Vagina (tissue), 2 donors: Measurements from ENCODE around the gene AHR. TPM values are rescaled to one million over a fixed set of nuclear protein-coding genes. Genes with fewer than 3 reads are reported as not detected.

Experiments
- DNase-seq, 2 donors: peaks; one replicate each; pipeline ENCODE4 v3.0.0-alpha.2; 2017; ENCODE audit errors: extremely low spot score in 2 of 2
- H3K27ac ChIP-seq: fragments of 200-600 bp; sonication (generic); one replicate; pipeline ENCODE4 v1.5.1; 2019
- H3K27me3 ChIP-seq: fragments of 200-600 bp; sonication (generic); one replicate; pipeline ENCODE4 v1.5.1; 2019
- H3K36me3 ChIP-seq, 2 donors: fragments of 200-600 bp; sonication (generic); one replicate each; pipeline ENCODE4 v1.5.1; 2017 to 2019
- H3K4me1 ChIP-seq: fragments of 200-600 bp; sonication (generic); one replicate; pipeline ENCODE4 v1.5.1; 2019
- H3K4me3 ChIP-seq, 2 donors: fragments of 200-600 bp; sonication (generic); 1 replicate in 1 of 2; 2 replicates in 1 of 2; pipeline ENCODE4 v1.5.1; 2016 to 2019
- H3K9me3 ChIP-seq: fragments of 200-600 bp; sonication (generic); one replicate; pipeline ENCODE4 v1.5.1; 2019
- POLR2A ChIP-seq, 2 donors: fragments of 450-650 bp; IDR thresholded peaks; one replicate each; pipeline ENCODE4 v1.6.1; 2017; ENCODE audit warnings: antibody characterized with exemption in 2 of 2, mild to moderate bottlenecking in 2 of 2, moderate library complexity in 2 of 2
- POLR2AphosphoS5 ChIP-seq, 2 donors: sonication (generic); formaldehyde crosslinking; IDR thresholded peaks; one replicate each; pipeline ENCODE4 v1.9.0; 2017; ENCODE audit warnings: antibody characterized with exemption in 2 of 2, mild to moderate bottlenecking in 2 of 2, low read depth in 1 of 2; ENCODE audit not compliant: insufficient read depth in 1 of 2
- intact Hi-C: fragments of 100-400 bp; cut with DNase I; formaldehyde crosslinking; loops from one replicate; pipeline ENCODE4 v1.15.1; 2023
- total RNA-seq: library from RNA; depleted of rRNA; stranded (reverse); fragments of >200 nt; gene quantifications from one replicate; pipeline ENCODE4 v1.2.3, GENCODE V29; 2016
- TF ChIP-seq, protein P1 (sequence below), 3 experiments: fragments of 450-650 bp in 2 of 3; fragments of 200-600 bp in 1 of 3; sonication (generic) in 1 of 3; IDR thresholded peaks; one replicate each; pipeline ENCODE4 v1.5.1; 2017 to 2019; ENCODE audit warnings: antibody characterized with exemption in 3 of 3, mild to moderate bottlenecking in 2 of 3, moderate library complexity in 2 of 3

Gene AHR
- total RNA-seq, 1 donor from 2014 or later: 122 TPM

DNA sequence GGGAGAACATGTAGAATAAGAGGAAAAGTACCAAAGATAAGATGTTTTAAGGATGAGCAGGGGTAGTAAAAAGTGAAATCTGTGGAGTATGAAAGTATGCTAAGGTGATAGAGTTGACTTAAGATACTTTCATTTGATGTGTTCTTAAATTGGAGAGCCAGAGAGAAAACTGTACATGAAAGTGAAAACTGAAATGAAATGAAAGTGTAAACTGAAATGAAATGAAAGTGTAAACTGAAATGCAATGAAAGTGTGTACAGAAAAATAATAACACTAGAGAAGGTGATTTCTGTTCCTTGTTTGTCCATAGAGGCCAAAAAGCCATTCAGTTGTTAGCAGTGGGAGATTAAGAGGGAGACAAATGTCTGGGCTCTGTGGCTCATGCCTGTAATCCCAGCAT is 17.5 kb downstream of the AHR start:
- peak overlapping the region; percentile 66 for H3K27ac ChIP-seq
- intact Hi-C loops: no loop called here
- no peak overlapping the region for H3K4me3 ChIP-seq
- peaks cover 60% of the 10 kb centered on the region for H3K4me1 ChIP-seq
- TF ChIP-seq, protein P1, sequence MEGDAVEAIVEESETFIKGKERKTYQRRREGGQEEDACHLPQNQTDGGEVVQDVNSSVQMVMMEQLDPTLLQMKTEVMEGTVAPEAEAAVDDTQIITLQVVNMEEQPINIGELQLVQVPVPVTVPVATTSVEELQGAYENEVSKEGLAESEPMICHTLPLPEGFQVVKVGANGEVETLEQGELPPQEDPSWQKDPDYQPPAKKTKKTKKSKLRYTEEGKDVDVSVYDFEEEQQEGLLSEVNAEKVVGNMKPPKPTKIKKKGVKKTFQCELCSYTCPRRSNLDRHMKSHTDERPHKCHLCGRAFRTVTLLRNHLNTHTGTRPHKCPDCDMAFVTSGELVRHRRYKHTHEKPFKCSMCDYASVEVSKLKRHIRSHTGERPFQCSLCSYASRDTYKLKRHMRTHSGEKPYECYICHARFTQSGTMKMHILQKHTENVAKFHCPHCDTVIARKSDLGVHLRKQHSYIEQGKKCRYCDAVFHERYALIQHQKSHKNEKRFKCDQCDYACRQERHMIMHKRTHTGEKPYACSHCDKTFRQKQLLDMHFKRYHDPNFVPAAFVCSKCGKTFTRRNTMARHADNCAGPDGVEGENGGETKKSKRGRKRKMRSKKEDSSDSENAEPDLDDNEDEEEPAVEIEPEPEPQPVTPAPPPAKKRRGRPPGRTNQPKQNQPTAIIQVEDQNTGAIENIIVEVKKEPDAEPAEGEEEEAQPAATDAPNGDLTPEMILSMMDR (IDR thresholded peaks at IDR 0.05): no peak
- no peak for TF ChIP-seq POLR2A (IDR thresholded peaks at IDR 0.05)
- TF ChIP-seq POLR2AphosphoS5 (IDR thresholded peaks at IDR 0.05; ENCODE audit: insufficient read depth in 1 of 2, low read depth in 1 of 2): no peak
- peaks cover 0 to 9% of the 10 kb centered on the region in 2 donors for H3K36me3 ChIP-seq
- H3K9me3 ChIP-seq: no peaks in the 10 kb centered on the region
- no peak for DNase-seq
- no peaks in the 10 kb centered on the region for H3K27me3 ChIP-seq

DNA sequence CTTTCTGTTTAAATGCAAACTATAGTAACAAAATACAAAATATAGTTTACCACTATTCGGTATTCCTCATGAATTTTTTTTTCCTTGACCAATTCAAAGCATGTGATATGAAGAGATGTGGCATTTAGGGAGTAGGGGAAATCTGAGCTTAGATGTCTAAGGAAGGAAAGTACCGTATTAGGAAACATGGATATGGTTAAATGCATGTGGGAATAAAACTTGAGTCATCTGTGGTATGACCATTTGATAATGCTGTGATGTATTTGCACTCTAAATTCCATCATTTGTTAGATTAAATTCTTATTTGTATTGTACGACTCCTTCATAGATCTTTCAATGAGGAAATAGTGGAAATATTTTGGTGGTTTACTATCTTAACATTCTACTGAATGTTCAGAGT is 19.7 kb downstream of the AHR start:
- TF ChIP-seq POLR2AphosphoS5 (IDR thresholded peaks at IDR 0.05; ENCODE audit: insufficient read depth in 1 of 2, low read depth in 1 of 2) (no peak), POLR2A (IDR thresholded peaks at IDR 0.05) (no peak)
- TF ChIP-seq, protein P1 (IDR thresholded peaks at IDR 0.05): no peak
- no peaks in the 10 kb centered on the region for H3K9me3 ChIP-seq
- peaks cover 0 to 4% of the 10 kb centered on the region in 2 donors for H3K36me3 ChIP-seq
- intact Hi-C loops: no loop called here
- no peak overlapping the region for H3K27ac ChIP-seq
- H3K4me1 ChIP-seq: peaks cover 50% of the 10 kb centered on the region
- no peak overlapping the region for H3K4me3 ChIP-seq
- DNase-seq: no peak
- no peaks in the 10 kb centered on the region for H3K27me3 ChIP-seq

DNA sequence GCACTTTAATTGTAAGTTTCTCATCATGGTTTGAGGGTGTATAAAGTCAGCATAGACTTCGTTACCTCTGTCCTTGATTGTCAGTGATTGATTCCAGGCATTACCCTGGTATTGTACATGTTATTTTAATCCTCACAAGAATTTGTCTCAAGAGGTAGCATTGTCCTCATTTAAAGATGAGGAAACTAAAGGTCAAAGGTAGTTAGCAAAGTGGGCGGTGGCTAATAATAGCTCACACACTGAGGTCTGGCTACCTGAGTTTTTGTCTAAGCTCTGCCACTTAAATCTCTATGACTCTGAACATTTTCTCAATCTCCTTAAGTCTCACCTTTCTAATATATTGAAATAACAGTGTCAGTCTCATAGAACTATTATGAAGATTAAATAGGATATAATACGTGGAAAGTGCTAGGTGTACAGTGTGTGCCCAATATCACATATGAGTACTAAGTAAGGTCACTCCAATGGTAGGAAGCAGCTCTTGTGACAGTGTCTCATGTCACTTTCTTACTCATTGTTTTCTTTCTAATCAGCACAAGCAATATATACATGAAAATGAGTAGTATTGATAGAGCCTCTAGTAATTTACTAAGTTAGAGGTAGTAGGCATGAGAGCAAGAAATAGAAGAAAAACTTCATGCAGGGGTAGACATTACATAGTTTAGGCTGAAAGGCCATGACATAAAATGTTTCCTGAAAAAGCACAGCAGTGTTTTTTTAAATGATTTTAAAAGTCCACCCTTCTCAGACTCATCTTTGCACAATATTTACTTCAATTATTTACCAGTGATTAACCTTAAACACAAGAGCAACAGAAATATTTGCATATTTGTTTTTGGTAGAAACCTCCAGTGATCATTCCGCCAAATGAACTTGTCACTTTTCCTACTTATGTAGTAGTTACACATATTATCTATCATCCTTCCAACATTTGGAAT is 21.0 kb downstream of the AHR start:
- Histone ChIP-seq H3K36me3 (peaks cover 0 to 4% of the 10 kb centered on the region in 2 donors), H3K4me3 (no peak overlapping the region), H3K27ac (no peak overlapping the region), H3K4me1 (peaks cover 54% of the 10 kb centered on the region), H3K27me3 (no peaks in the 10 kb centered on the region), H3K9me3 (no peaks in the 10 kb centered on the region)
- intact Hi-C loops: no loop called here
- DNase-seq: no peak
- TF ChIP-seq, protein P1 (IDR thresholded peaks at IDR 0.05): no peak
- TF ChIP-seq POLR2AphosphoS5 (IDR thresholded peaks at IDR 0.05; ENCODE audit: insufficient read depth in 1 of 2, low read depth in 1 of 2) (no peak), POLR2A (IDR thresholded peaks at IDR 0.05) (no peak)

DNA sequence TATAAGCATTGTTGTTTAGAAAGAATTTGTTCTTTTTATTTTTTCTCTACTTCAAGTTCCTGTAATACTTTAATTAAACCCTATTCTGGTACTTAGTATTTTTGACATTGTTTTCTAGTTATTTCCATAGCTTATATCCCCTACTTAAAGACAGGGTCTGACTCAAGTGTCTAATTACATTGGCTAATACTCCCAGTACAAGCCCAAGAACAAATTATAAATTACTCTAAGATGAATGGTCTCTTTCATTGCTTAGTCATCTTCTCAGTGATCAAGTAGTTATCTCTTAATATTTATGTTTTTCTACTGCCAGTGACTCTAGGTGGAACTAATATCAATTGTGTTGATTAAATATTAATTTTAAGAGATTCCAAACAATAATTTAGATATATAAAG is 21.6 kb downstream of the AHR start:
- peak overlapping the region; percentile 7 for H3K27ac ChIP-seq
- H3K4me3 ChIP-seq: no peak overlapping the region
- no peak for DNase-seq
- H3K27me3 ChIP-seq: no peaks in the 10 kb centered on the region
- peaks cover 55% of the 10 kb centered on the region for H3K4me1 ChIP-seq
- intact Hi-C loops: no loop called here
- H3K9me3 ChIP-seq: no peaks in the 10 kb centered on the region
- H3K36me3 ChIP-seq: peaks cover 0 to 4% of the 10 kb centered on the region in 2 donors
- no peak for TF ChIP-seq POLR2AphosphoS5 (IDR thresholded peaks at IDR 0.05; ENCODE audit: insufficient read depth in 1 of 2, low read depth in 1 of 2)
- TF ChIP-seq POLR2A (IDR thresholded peaks at IDR 0.05): no peak
- TF ChIP-seq, protein P1 (IDR thresholded peaks at IDR 0.05): no peak

DNA sequence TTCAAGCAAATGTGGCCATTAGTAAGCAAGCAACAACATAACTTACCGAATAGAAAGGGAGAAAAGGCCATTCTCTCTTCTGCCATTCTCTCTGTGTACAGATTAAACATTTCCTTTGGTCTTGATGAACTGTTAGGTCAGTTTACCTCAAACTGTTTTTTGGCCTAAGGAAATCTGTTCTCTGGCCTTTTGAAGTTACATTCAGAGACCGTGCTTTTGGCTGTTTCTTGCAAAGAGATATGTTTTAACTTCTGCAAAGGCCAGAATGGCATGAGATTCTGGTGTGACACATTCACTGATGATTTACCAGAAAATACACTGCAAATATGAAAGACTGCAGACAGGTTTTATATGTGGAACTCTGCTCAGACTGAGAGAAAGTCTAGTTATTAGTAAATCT is 22.2 kb downstream of the AHR start:
- no peak for DNase-seq
- intact Hi-C loops: no loop called here
- H3K9me3 ChIP-seq: no peaks in the 10 kb centered on the region
- no peaks in the 10 kb centered on the region for H3K27me3 ChIP-seq
- H3K36me3 ChIP-seq: peaks cover 0 to 4% of the 10 kb centered on the region in 2 donors
- H3K27ac ChIP-seq: peak overlapping the region; percentile 7
- H3K4me3 ChIP-seq: no peak overlapping the region
- TF ChIP-seq, protein P1 (IDR thresholded peaks at IDR 0.05): no peak
- no peak for TF ChIP-seq POLR2A (IDR thresholded peaks at IDR 0.05)
- TF ChIP-seq POLR2AphosphoS5 (IDR thresholded peaks at IDR 0.05; ENCODE audit: insufficient read depth in 1 of 2, low read depth in 1 of 2): no peak
- peaks cover 60% of the 10 kb centered on the region for H3K4me1 ChIP-seq
